SK-N-MC (cell line): ENCODE results near the gene PHRF1.

Experiments
- EZH2 ChIP-seq: fragments of 200-600 bp; sonication (generic); IDR thresholded peaks from one replicate; pipeline ENCODE4 v1.6.1; 2017; ENCODE audit warnings: antibody characterized with exemption
- POLR2AphosphoS5 ChIP-seq: IDR thresholded peaks from 2 replicates; pipeline ENCODE4 v1.6.1; 2012; ENCODE audit warnings: mild to moderate bottlenecking, low read depth, low read length, borderline replicate concordance

- TF ChIP-seq POLR2AphosphoS5: no peak
- TF ChIP-seq EZH2: no peak
These were observed 31.5 kb upstream of the PHRF1 start for GRCh38 chr11:544817-545166.
